Osteoblast (primary cell): Measurements from ENCODE around the gene LYSMD2. TPM values are rescaled to one million over a fixed set of nuclear protein-coding genes. Genes with fewer than 3 reads are reported as not detected.
A peak's percentile ranks its signal among the peaks of the same experiment; 100 is the strongest.

ENCODE experiments used
- DNase-seq: peaks from one replicate; pipeline ENCODE4 v3.0.0; 2011; ENCODE audit warnings: low spot score, mixed read lengths; ENCODE audit not compliant: insufficient read length; ENCODE audit errors: missing footprints
- H2AFZ ChIP-seq: 2 replicates; pipeline ENCODE4 v1.6.0; 2011; ENCODE audit warnings: mild to moderate bottlenecking, low read length
- H3K27ac ChIP-seq: 2 replicates; pipeline ENCODE4 v1.5.1; 2011; ENCODE audit warnings: mild to moderate bottlenecking, low read depth, low read length, moderate library complexity
- H3K27me3 ChIP-seq: 2 replicates; pipeline ENCODE4 v1.6.0; 2012; ENCODE audit warnings: mild to moderate bottlenecking, control low read depth, inconsistent platforms, low read length, moderate library complexity; ENCODE audit not compliant: insufficient read depth
- H3K36me3 ChIP-seq: 2 replicates; pipeline ENCODE4 v1.5.1; 2011; ENCODE audit warnings: mild to moderate bottlenecking, low read length, control low read depth, moderate library complexity; ENCODE audit not compliant: insufficient read depth
- H3K4me1 ChIP-seq: 2 replicates; pipeline ENCODE4 v1.5.1; 2011; ENCODE audit warnings: mild to moderate bottlenecking, low read length, control low read depth, moderate library complexity; ENCODE audit not compliant: insufficient read depth
- H3K4me2 ChIP-seq: 2 replicates; pipeline ENCODE4 v1.6.0; 2011; ENCODE audit warnings: mild to moderate bottlenecking, low read length; ENCODE audit not compliant: insufficient read depth
- H3K4me3 ChIP-seq: fragments of 200-600 bp; sonication (generic); 3 replicates; pipeline ENCODE4 v1.5.1; 2012; ENCODE audit warnings: mild to moderate bottlenecking, low read length, inconsistent platforms; ENCODE audit not compliant: insufficient read depth
- H3K79me2 ChIP-seq: 2 replicates; pipeline ENCODE4 v1.6.0; 2012; ENCODE audit warnings: mild to moderate bottlenecking, low read length, control low read depth, inconsistent platforms; ENCODE audit not compliant: insufficient read depth
- H3K9me3 ChIP-seq: 2 replicates; pipeline ENCODE4 v1.5.1; 2011; ENCODE audit warnings: low read depth, low read length, control low read depth
- H4K20me1 ChIP-seq: 2 replicates; pipeline ENCODE4 v1.6.0; 2012; ENCODE audit warnings: mild to moderate bottlenecking, low read length, control low read depth; ENCODE audit not compliant: insufficient read depth
- total RNA-seq: library from RNA; depleted of rRNA; stranded (reverse); fragments of >200 nt; gene quantifications from 2 replicates; pipeline ENCODE4 v1.2.3, GENCODE V29; 2012
- TF ChIP-seq, protein P1 (sequence below): IDR thresholded peaks from 2 replicates; pipeline ENCODE4 v1.5.1; 2011; ENCODE audit warnings: mild to moderate bottlenecking, low read depth, low read length, moderate library complexity; ENCODE audit errors: extremely low read depth

The LYSMD2 gene
- total RNA-seq, 1 donor, result 3.3 TPM

DNA sequence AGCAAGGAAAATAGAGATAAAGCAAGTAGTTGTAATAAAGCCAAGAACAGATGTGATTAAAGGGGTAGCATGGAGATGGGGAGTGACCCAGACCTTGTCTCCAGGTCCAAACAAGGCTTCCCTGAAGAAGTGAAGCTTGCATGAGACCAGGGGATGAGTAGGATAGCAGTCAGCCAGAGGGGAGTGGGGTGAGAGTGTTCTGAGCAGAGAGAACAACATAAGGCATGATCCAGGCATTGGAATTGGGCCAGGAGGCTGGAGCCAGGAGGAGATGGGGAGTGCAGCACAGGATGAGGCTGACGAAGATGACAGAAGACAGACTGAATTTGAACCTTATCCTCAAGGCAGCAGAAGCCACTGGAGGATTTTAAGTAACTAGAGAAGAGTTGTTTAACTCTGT lies 21.2 kb upstream of the LYSMD2 start:
- no peaks in the 10 kb centered on the region for H4K20me1 ChIP-seq
- H3K4me1 ChIP-seq, result peaks cover 19% of the 10 kb centered on the region
- no peaks in the 10 kb centered on the region for H3K36me3 ChIP-seq
- no peak for DNase-seq
- no peak overlapping the region for H3K4me3 ChIP-seq
- H3K27me3 ChIP-seq, result no peaks in the 10 kb centered on the region
- H3K27ac ChIP-seq, result no peak overlapping the region
- H2AFZ ChIP-seq, result no peak overlapping the region
- peak overlapping the region; percentile 1 for H3K4me2 ChIP-seq
- no peaks in the 10 kb centered on the region for H3K79me2 ChIP-seq
- H3K9me3 ChIP-seq, result no peaks in the 10 kb centered on the region
- TF ChIP-seq, protein P1, sequence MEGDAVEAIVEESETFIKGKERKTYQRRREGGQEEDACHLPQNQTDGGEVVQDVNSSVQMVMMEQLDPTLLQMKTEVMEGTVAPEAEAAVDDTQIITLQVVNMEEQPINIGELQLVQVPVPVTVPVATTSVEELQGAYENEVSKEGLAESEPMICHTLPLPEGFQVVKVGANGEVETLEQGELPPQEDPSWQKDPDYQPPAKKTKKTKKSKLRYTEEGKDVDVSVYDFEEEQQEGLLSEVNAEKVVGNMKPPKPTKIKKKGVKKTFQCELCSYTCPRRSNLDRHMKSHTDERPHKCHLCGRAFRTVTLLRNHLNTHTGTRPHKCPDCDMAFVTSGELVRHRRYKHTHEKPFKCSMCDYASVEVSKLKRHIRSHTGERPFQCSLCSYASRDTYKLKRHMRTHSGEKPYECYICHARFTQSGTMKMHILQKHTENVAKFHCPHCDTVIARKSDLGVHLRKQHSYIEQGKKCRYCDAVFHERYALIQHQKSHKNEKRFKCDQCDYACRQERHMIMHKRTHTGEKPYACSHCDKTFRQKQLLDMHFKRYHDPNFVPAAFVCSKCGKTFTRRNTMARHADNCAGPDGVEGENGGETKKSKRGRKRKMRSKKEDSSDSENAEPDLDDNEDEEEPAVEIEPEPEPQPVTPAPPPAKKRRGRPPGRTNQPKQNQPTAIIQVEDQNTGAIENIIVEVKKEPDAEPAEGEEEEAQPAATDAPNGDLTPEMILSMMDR, result no peak

DNA sequence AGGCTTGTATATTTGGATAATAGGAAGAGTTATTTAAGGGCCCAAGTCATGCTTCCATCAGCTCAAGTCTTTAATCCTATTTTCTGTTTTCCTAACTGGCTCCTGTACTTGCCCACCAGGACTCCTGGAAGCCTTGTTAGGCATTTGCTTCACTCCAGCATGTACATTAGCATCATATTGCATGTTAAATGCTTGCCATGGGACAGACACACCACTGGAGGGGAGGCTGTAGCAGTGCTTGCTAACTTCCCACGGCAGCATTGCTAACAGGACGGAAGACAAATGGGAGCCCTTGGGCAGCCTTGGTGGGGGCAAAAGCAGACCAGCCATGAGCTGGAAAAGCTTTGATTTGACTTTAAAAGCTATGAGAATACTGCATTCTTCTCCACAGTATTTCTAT lies 20.0 kb upstream of the LYSMD2 start:
- H2AFZ ChIP-seq, result no peak overlapping the region
- H4K20me1 ChIP-seq, result no peaks in the 10 kb centered on the region
- no peaks in the 10 kb centered on the region for H3K79me2 ChIP-seq
- peaks cover 19% of the 10 kb centered on the region for H3K4me1 ChIP-seq
- H3K9me3 ChIP-seq, result no peaks in the 10 kb centered on the region
- H3K4me2 ChIP-seq, result no peak overlapping the region
- TF ChIP-seq, protein P1, result no peak
- H3K27ac ChIP-seq, result no peak overlapping the region
- no peak for DNase-seq
- H3K4me3 ChIP-seq, result no peak overlapping the region
- H3K36me3 ChIP-seq, result no peaks in the 10 kb centered on the region
- peaks cover 8% of the 10 kb centered on the region for H3K27me3 ChIP-seq

DNA sequence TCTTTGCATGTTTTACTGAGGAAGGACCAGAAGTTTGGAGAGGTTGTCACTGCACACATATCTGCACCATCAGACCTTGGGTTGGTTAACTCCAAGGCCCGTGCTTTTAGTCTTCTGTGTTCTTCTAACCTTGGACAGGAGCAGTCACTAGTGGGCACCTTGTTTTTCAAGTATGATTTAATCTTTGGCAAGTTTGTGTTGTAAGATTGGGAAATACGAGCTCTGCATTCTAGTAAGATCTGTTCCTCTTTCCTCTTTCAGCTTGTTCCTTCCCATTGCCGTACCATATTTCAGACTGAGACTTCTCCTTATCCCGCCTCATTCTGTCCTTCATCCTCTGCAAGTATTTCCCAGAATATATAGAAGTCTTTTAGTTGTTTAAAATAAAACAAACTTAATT lies 19.0 kb upstream of the LYSMD2 start:
- no peak overlapping the region for H3K4me2 ChIP-seq
- peaks cover 8% of the 10 kb centered on the region for H3K27me3 ChIP-seq
- no peak overlapping the region for H2AFZ ChIP-seq
- H3K4me3 ChIP-seq, result no peak overlapping the region
- no peaks in the 10 kb centered on the region for H3K79me2 ChIP-seq
- TF ChIP-seq, protein P1, result no peak
- no peaks in the 10 kb centered on the region for H3K9me3 ChIP-seq
- no peak for DNase-seq
- no peaks in the 10 kb centered on the region for H3K36me3 ChIP-seq
- H4K20me1 ChIP-seq, result no peaks in the 10 kb centered on the region
- peaks cover 25% of the 10 kb centered on the region for H3K4me1 ChIP-seq
- H3K27ac ChIP-seq, result no peak overlapping the region

DNA sequence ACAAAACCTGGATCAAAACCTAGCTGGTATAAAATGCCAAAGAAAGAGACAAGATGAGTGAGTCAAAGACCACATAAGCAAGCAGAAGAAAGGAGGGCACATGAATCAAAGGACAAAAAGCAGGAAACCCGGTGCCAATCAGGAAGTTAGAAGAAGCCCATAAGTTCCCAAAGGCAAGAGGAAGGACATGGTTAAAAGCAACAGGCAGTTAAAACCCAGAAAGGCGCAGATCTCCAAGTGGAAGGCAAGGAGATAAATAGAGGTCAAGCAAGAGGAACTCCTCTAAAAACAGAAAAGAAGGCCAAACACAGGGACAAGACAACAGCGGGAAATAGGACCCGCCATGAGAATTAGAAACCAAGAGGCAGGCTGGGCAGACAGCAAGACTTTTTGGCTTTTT lies 18.3 kb upstream of the LYSMD2 start:
- Histone ChIP-seq H3K27me3 (peaks cover 13% of the 10 kb centered on the region), H3K4me3 (no peak overlapping the region), H3K36me3 (no peaks in the 10 kb centered on the region), H3K4me2 (no peak overlapping the region), H2AFZ (no peak overlapping the region), H4K20me1 (no peaks in the 10 kb centered on the region), H3K4me1 (peaks cover 25% of the 10 kb centered on the region), H3K27ac (no peak overlapping the region), H3K79me2 (no peaks in the 10 kb centered on the region), H3K9me3 (no peaks in the 10 kb centered on the region)
- DNase-seq, result no peak
- TF ChIP-seq, protein P1, result no peak
